Endodermal cell (in vitro differentiated cells): Measurements from ENCODE around the gene ATP4B. TPM values are rescaled to one million over a fixed set of nuclear protein-coding genes. Genes with fewer than 3 reads are reported as not detected.

ENCODE experiments used
- DNase-seq: peaks from one replicate; pipeline ENCODE4 v3.0.0-alpha.2; 2017
- H3K27ac ChIP-seq: 2 replicates; pipeline ENCODE4 v1.5.1; 2013; ENCODE audit warnings: mild to moderate bottlenecking, low read depth, low read length, moderate library complexity
- H3K27me3 ChIP-seq: 2 replicates; pipeline ENCODE4 v1.6.1; 2013; ENCODE audit warnings: mild to moderate bottlenecking, low read length, moderate library complexity; ENCODE audit not compliant: insufficient read depth, control insufficient read depth, poor library complexity, severe bottlenecking
- H3K36me3 ChIP-seq: 2 replicates; pipeline ENCODE4 v1.7.0; 2013; ENCODE audit warnings: mild to moderate bottlenecking, low read length, moderate library complexity; ENCODE audit not compliant: control insufficient read depth, insufficient read depth
- H3K4me1 ChIP-seq: one replicate; pipeline ENCODE4 v1.7.0; 2013; ENCODE audit warnings: low read length; ENCODE audit not compliant: control insufficient read depth, insufficient read depth
- H3K4me3 ChIP-seq: 2 replicates; pipeline ENCODE4 v1.5.1; 2013; ENCODE audit warnings: mild to moderate bottlenecking, low read length, moderate library complexity
- H3K9ac ChIP-seq: 2 replicates; pipeline ENCODE4 v1.6.1; 2013; ENCODE audit warnings: mild to moderate bottlenecking, low read length, moderate library complexity; ENCODE audit not compliant: poor library complexity, severe bottlenecking; ENCODE audit errors: extremely low read depth
- H3K9me3 ChIP-seq: 2 replicates; pipeline ENCODE4 v1.6.1; 2013; ENCODE audit warnings: mild to moderate bottlenecking, low read length, moderate library complexity; ENCODE audit not compliant: control insufficient read depth
- H3K27ac Mint-ChIP-seq: 2 replicates; pipeline ENCODE4 v1.8.0; 2020; ENCODE audit warnings: mixed read lengths
- H3K27me3 Mint-ChIP-seq: 2 replicates; pipeline ENCODE4 v1.8.0; 2021; ENCODE audit warnings: mild to moderate bottlenecking, mixed read lengths; ENCODE audit not compliant: insufficient read depth
- H3K36me3 Mint-ChIP-seq: 2 replicates; pipeline ENCODE4 v1.8.0; 2020; ENCODE audit warnings: low read depth, mixed read lengths
- H3K4me1 Mint-ChIP-seq: 2 replicates; pipeline ENCODE4 v1.8.0; 2020; ENCODE audit warnings: mixed read lengths
- H3K4me3 Mint-ChIP-seq: 2 replicates; pipeline ENCODE4 v1.8.0; 2020; ENCODE audit warnings: mild to moderate bottlenecking, moderate library complexity, mixed read lengths
- H3K9me3 Mint-ChIP-seq: 2 replicates; pipeline ENCODE4 v1.8.0; 2020; ENCODE audit warnings: mild to moderate bottlenecking, mixed read lengths
- CTCF ChIP-seq: fragments of 200-600 bp; sonication (generic); conservative IDR thresholded peaks from 2 replicates; pipeline ENCODE4 v1.5.0; 2021; ENCODE audit warnings: antibody characterized with exemption, mild to moderate bottlenecking
- WGBS, 2 experiments: methylation state at CpG; one replicate each; pipeline versions ENCODE4 v1.1.5 to v1.1.7; 2013; ENCODE audit warnings: missing lambda C conversion rate in 2 of 2, mixed read lengths in 1 of 2; ENCODE audit not compliant: insufficient coverage in 1 of 2, insufficient read length in 1 of 2; 5-methylcytosine and 5-hydroxymethylcytosine counted together
- total RNA-seq, 2 donors: library from RNA; stranded (reverse); fragmentation: NEBNext Ultra II Directional in 1 of 2; extraction: Animal tissue kit (Norgen Biotek cat#: 25700) in 1 of 2; gene quantifications; 2 replicates in 1 of 2; 3 replicates in 1 of 2; pipeline ENCODE4 v1.2.1, GENCODE V29; 2021

The ATP4B gene
- total RNA-seq, 2 donors from 2014 or later, result not detected

- Histone ChIP-seq H3K9me3 (peaks cover 3% of the 10 kb centered on the region), H3K4me3 (no peak overlapping the region), H3K36me3 (no peaks in the 10 kb centered on the region), H3K4me1 (no peaks in the 10 kb centered on the region), H3K27me3 (no peaks in the 10 kb centered on the region), H3K9ac (no peak overlapping the region), H3K27ac (no peak overlapping the region)
- Mint-ChIP-seq H3K27ac (no peak overlapping the region), H3K36me3 (peaks cover 5% of the 10 kb centered on the region), H3K9me3 (peaks cover 11% of the 10 kb centered on the region), H3K4me1 (peaks cover 5% of the 10 kb centered on the region), H3K27me3 (peaks cover 5% of the 10 kb centered on the region), H3K4me3 (no peak overlapping the region)
- DNase-seq, result no peak
- TF ChIP-seq CTCF, result no peak
- WGBS, 2 experiments, result 93 to 97% methylated on average over 18 to 25 of the region's 25 CpGs
These were observed 1.9 kb downstream of the ATP4B start for GRCh38 chr13:113656003-113656588.

DNA sequence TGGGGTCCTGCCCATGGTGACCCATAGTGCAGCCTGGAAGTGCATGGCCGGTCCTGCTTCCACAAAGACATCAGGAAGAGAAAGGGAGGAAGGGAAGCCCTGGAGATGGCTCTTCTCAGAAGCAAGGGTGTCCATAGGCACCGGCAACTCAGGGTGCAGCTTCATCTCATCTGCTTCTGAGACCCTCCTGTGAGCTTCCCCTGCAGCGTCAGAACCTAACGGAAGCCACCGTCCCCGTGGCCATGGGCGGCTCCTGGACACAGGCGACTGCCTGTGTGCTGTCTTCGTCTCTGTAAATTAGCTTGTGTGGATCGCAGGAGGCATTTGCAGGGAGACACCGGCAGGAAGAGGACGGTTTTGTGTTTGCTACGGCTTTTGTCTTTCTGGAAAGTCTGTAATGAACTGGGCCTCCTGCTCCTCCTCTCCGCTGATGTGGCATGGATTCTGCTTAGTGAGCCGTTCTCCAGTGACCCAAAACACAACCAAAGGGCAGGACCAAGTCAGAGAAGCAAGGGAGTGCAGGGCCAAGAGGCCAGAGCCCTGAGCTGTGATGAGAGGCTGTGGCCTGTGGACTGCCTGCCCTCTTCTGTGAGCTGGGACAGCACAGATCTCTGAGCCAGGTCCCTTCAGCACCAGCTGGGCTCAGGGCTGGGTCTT lies 2.5 kb downstream of the ATP4B start:
- H3K27me3 Mint-ChIP-seq, result peaks cover 7% of the 10 kb centered on the region
- peaks cover 5% of the 10 kb centered on the region for H3K4me1 Mint-ChIP-seq
- H3K9ac ChIP-seq, result no peak overlapping the region
- no peak overlapping the region for H3K27ac ChIP-seq
- no peaks in the 10 kb centered on the region for H3K9me3 ChIP-seq
- H3K4me3 Mint-ChIP-seq, result no peak overlapping the region
- WGBS, 2 experiments, result 93 to 95% methylated on average over 15 of the region's 15 CpGs
- no peaks in the 10 kb centered on the region for H3K36me3 ChIP-seq
- no peak overlapping the region for H3K4me3 ChIP-seq
- peaks cover 5% of the 10 kb centered on the region for H3K36me3 Mint-ChIP-seq
- H3K9me3 Mint-ChIP-seq, result peaks cover 7% of the 10 kb centered on the region
- no peaks in the 10 kb centered on the region for H3K27me3 ChIP-seq
- H3K4me1 ChIP-seq, result no peaks in the 10 kb centered on the region
- no peak overlapping the region for H3K27ac Mint-ChIP-seq
- peak; percentile 40 for DNase-seq
- no peak for TF ChIP-seq CTCF

- no peak overlapping the region for H3K4me3 Mint-ChIP-seq
- no peaks in the 10 kb centered on the region for H3K36me3 ChIP-seq
- no peaks in the 10 kb centered on the region for H3K27me3 ChIP-seq
- peaks cover 7% of the 10 kb centered on the region for H3K9me3 Mint-ChIP-seq
- H3K9me3 ChIP-seq, result no peaks in the 10 kb centered on the region
- H3K27ac ChIP-seq, result no peak overlapping the region
- peaks cover 7% of the 10 kb centered on the region for H3K27me3 Mint-ChIP-seq
- no peaks in the 10 kb centered on the region for H3K4me1 ChIP-seq
- H3K4me1 Mint-ChIP-seq, result peaks cover 5% of the 10 kb centered on the region
- no peak for TF ChIP-seq CTCF
- H3K36me3 Mint-ChIP-seq, result peaks cover 5% of the 10 kb centered on the region
- no peak for DNase-seq
- no peak overlapping the region for H3K27ac Mint-ChIP-seq
- no peak overlapping the region for H3K9ac ChIP-seq
- WGBS, 2 experiments, result 92 to 95% methylated on average over 27 to 39 of the region's 39 CpGs
- no peak overlapping the region for H3K4me3 ChIP-seq
These were observed 3.2 kb downstream of the ATP4B start for GRCh38 chr13:113654591-113655345.
